ENCODE results near the gene GPR78.

GRCh38 chr4:8596891-8597290 lies 16.7 kb downstream of the GPR78 start:
- TF ChIP-seq, protein P1, sequence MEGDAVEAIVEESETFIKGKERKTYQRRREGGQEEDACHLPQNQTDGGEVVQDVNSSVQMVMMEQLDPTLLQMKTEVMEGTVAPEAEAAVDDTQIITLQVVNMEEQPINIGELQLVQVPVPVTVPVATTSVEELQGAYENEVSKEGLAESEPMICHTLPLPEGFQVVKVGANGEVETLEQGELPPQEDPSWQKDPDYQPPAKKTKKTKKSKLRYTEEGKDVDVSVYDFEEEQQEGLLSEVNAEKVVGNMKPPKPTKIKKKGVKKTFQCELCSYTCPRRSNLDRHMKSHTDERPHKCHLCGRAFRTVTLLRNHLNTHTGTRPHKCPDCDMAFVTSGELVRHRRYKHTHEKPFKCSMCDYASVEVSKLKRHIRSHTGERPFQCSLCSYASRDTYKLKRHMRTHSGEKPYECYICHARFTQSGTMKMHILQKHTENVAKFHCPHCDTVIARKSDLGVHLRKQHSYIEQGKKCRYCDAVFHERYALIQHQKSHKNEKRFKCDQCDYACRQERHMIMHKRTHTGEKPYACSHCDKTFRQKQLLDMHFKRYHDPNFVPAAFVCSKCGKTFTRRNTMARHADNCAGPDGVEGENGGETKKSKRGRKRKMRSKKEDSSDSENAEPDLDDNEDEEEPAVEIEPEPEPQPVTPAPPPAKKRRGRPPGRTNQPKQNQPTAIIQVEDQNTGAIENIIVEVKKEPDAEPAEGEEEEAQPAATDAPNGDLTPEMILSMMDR (IDR thresholded peaks at IDR 0.05) = no peak
- TF ChIP-seq POLR2A (IDR thresholded peaks at IDR 0.05) (no peak), EP300 (IDR thresholded peaks at IDR 0.05) (no peak)

Measured in sigmoid colon (tissue), 4 donors.